Calu3 (cell line): ENCODE data around the gene QARS1. TPM values are rescaled to one million over a fixed set of nuclear protein-coding genes. Genes with fewer than 3 reads are reported as not detected.
A peak's percentile ranks its signal among the peaks of the same experiment; 100 is the strongest.

ENCODE experiments used
- BruUV-seq: library from RNA; stranded (reverse); fragments of 400-500 nt; replicated peaks from 2 replicates; lab custom pipeline; 2021; lab: Mats Ljungman, UMichigan
- CTCF ChIA-PET: fragments of 300-600 bp; sonication (Branson Sonifier 250); formaldehyde crosslinking; loops from one replicate; lab custom pipeline; 2022; ENCODE audit warnings: antibody characterized with exemption; lab: Charles Lee
- DNase-seq: peaks from one replicate; pipeline ENCODE4 v3.0.0; 2022
- H3K27ac Mint-ChIP-seq: one replicate; pipeline ENCODE4 v1.8.0; 2022; ENCODE audit warnings: mixed read lengths; ENCODE audit not compliant: unreplicated experiment
- H3K27me3 Mint-ChIP-seq: one replicate; pipeline ENCODE4 v1.8.0; 2022; ENCODE audit warnings: mixed read lengths; ENCODE audit not compliant: unreplicated experiment
- H3K36me3 Mint-ChIP-seq: one replicate; pipeline ENCODE4 v1.8.0; 2022; ENCODE audit warnings: mild to moderate bottlenecking, moderate library complexity, mixed read lengths; ENCODE audit not compliant: insufficient read depth, unreplicated experiment
- H3K4me1 Mint-ChIP-seq: one replicate; pipeline ENCODE4 v1.8.0; 2022; ENCODE audit warnings: mild to moderate bottlenecking, low read depth, mixed read lengths; ENCODE audit not compliant: unreplicated experiment
- H3K4me3 Mint-ChIP-seq: one replicate; pipeline ENCODE4 v1.8.0; 2022; ENCODE audit warnings: mild to moderate bottlenecking, low read depth, moderate library complexity, mixed read lengths; ENCODE audit not compliant: unreplicated experiment
- H3K9me3 Mint-ChIP-seq: one replicate; pipeline ENCODE4 v1.8.0; 2022; ENCODE audit warnings: low read depth, mixed read lengths; ENCODE audit not compliant: unreplicated experiment
- CTCF ChIP-seq: fragments of 200-600 bp; IDR thresholded peaks from one replicate; pipeline ENCODE4 v1.8.0; 2022; ENCODE audit warnings: antibody characterized with exemption; ENCODE audit not compliant: unreplicated experiment
- intact Hi-C: fragments of 100-400 bp; cut with micrococcal nuclease; formaldehyde crosslinking; loops from one replicate; pipeline ENCODE4 v1.10.0; 2022; ENCODE audit not compliant: unreplicated experiment
- total RNA-seq: library from RNA; stranded (reverse); gene quantifications from 2 replicates; pipeline ENCODE4 v1.2.3, GENCODE V29; 2022

The QARS1 gene
- total RNA-seq, 1 experiment from 2014 or later = 248 TPM

GRCh38 chr3:49132437-49133225, 28.1 kb upstream of the QARS1 start, which contains the start of gene LAMB2:
Gene LAMB2, minus strand, starts transcription at chr3:49133050. Its CDS starts 183 bp downstream, at chr3:49132867.
- H3K4me3 Mint-ChIP-seq = peak within 1 kb of the TSS; percentile 81
- BruUV-seq = TSS peak; percentile 82
- no peaks in the 10 kb centered on the region for H3K9me3 Mint-ChIP-seq
- TF ChIP-seq CTCF = no peak
- H3K27me3 Mint-ChIP-seq = no peaks in the 10 kb centered on the region
- peak within 1 kb of the TSS; percentile 86 for H3K27ac Mint-ChIP-seq
- CTCF ChIA-PET = interaction anchor here (0.6 to 0.8 kb wide), 4 partner anchors 12 to 151 kb away, joined by 3 to 5 read pairs (median 3); partner anchors contain the start of genes QRICH1 and USP19
- DNase-seq = peak; percentile 76
- peaks cover 37% of the 10 kb centered on the region for H3K36me3 Mint-ChIP-seq
- peaks cover 24% of the 10 kb centered on the region for H3K4me1 Mint-ChIP-seq
- intact Hi-C loops = no loop called here

- peak overlapping the region; percentile 86 for H3K27ac Mint-ChIP-seq
- no peaks in the 10 kb centered on the region for H3K27me3 Mint-ChIP-seq
- no TSS peak for BruUV-seq
- H3K4me1 Mint-ChIP-seq = peaks cover 24% of the 10 kb centered on the region
- peak overlapping the region; percentile 81 for H3K4me3 Mint-ChIP-seq
- H3K36me3 Mint-ChIP-seq = peaks cover 37% of the 10 kb centered on the region
- DNase-seq = no peak
- intact Hi-C loops = no loop called here
- TF ChIP-seq CTCF = no peak
- CTCF ChIA-PET = interaction anchor here (0.6 kb wide), 2 partner anchors 63 to 219 kb away, joined by 4 to 5 read pairs; no protein-coding TSS in a partner anchor
- H3K9me3 Mint-ChIP-seq = no peaks in the 10 kb centered on the region
Observed at GRCh38 chr3:49132073-49132436, 27.5 kb upstream of the QARS1 start.

GRCh38 chr3:49131576-49131975, 27.0 kb upstream of the QARS1 start:
- BruUV-seq = no TSS peak
- intact Hi-C loops = no loop called here
- CTCF ChIA-PET = interaction anchor here (0.6 kb wide), 1 partner anchor 219 kb away, joined by 4 read pairs; no protein-coding TSS in a partner anchor
- Mint-ChIP-seq H3K4me1 (peaks cover 24% of the 10 kb centered on the region), H3K4me3 (peak overlapping the region; percentile 81), H3K27me3 (no peaks in the 10 kb centered on the region), H3K36me3 (peaks cover 41% of the 10 kb centered on the region), H3K27ac (peak overlapping the region; percentile 86), H3K9me3 (no peaks in the 10 kb centered on the region)
- no peak for DNase-seq
- no peak for TF ChIP-seq CTCF

- Mint-ChIP-seq H3K27ac (no peak overlapping the region), H3K27me3 (no peaks in the 10 kb centered on the region), H3K4me1 (peaks cover 24% of the 10 kb centered on the region), H3K9me3 (no peaks in the 10 kb centered on the region), H3K36me3 (peaks cover 42% of the 10 kb centered on the region), H3K4me3 (peak overlapping the region; percentile 81)
- intact Hi-C loops = no loop called here
- CTCF ChIA-PET = no interaction called here
- BruUV-seq = no TSS peak
- TF ChIP-seq CTCF = no peak
- no peak for DNase-seq
Observed at GRCh38 chr3:49131040-49131439, 26.5 kb upstream of the QARS1 start.
